GM11168 (cell line): ENCODE results near the gene ALPP.
"Not testable (repeated sequence)": the region's sequence is repeated elsewhere in the genome, so short reads cannot be mapped to it uniquely, and the experiment has no call there.

Experiments used
- in situ Hi-C: fragments of 300-500 bp; cut with MboI; formaldehyde crosslinking; loops from one replicate; pipeline ENCODE4 v1.12.0; 2022; ENCODE audit warnings: low sequenced_read_pairs; ENCODE audit not compliant: unreplicated experiment

ALPP gene

DNA sequence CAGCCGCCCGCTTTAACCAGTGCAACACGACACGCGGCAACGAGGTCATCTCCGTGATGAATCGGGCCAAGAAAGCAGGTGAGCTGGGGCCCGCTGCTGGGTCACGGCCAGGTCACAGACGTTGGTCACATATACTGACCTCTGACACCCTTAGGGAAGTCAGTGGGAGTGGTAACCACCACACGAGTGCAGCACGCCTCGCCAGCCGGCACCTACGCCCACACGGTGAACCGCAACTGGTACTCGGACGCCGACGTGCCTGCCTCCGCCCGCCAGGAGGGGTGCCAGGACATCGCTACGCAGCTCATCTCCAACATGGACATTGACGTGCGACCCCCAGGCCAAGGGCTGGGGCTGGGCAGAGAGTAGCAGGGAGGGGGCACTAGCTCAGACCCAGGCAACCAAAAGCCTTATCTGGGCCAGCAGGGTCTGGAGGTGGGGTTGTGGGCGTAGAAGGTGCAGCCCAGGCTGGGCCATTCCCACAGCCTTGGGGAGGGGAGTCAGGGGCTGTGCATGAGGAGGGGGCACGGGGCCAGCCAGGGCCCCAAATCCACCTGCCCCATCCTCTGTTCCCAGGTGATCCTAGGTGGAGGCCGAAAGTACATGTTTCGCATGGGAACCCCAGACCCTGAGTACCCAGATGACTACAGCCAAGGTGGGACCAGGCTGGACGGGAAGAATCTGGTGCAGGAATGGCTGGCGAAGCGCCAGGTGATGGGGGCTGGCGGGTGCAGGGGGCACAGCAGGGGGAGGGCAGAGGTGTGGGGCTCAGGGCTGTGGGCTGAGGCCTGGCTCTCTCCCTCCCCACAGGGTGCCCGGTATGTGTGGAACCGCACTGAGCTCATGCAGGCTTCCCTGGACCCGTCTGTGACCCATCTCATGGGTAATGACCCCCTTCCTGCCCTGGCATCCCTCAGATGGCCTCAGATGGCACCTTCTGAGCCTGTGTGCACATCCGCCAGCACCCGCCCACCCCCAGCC is 1.3 kb downstream of the ALPP start:
- in situ Hi-C loops = not testable (repeated sequence)

GRCh38 chr2:232381204-232382031 is 2.9 kb downstream of the ALPP start:
- in situ Hi-C loops = not testable (repeated sequence)

GRCh38 chr2:232382331-232383225 is 4.0 kb downstream of the ALPP start:
- in situ Hi-C loops = no loop called here

GRCh38 chr2:232384466-232384865 is 5.9 kb downstream of the ALPP start:
- in situ Hi-C loops = no loop called here

DNA sequence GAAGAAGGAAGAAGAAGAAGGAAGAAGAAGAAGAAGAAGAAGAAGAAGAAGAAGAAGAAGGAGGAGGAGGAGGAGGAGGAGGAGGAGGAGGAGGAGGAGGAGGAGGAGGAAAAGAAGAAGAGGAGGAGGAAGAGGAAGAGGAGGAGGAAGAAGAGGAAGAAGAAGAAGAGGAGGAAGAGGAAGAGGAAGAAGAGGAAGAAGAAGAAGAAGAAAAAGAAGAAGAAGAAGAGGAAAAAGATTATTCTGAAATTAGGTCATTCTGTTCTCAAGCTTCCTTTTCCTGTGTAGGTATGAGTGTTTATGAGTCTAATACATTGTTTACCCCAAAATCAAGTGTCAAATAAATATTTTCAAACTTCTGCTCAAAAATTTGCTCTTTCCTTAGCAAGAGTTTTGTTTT is 6.5 kb downstream of the ALPP start:
- in situ Hi-C loops = not testable (repeated sequence)

DNA sequence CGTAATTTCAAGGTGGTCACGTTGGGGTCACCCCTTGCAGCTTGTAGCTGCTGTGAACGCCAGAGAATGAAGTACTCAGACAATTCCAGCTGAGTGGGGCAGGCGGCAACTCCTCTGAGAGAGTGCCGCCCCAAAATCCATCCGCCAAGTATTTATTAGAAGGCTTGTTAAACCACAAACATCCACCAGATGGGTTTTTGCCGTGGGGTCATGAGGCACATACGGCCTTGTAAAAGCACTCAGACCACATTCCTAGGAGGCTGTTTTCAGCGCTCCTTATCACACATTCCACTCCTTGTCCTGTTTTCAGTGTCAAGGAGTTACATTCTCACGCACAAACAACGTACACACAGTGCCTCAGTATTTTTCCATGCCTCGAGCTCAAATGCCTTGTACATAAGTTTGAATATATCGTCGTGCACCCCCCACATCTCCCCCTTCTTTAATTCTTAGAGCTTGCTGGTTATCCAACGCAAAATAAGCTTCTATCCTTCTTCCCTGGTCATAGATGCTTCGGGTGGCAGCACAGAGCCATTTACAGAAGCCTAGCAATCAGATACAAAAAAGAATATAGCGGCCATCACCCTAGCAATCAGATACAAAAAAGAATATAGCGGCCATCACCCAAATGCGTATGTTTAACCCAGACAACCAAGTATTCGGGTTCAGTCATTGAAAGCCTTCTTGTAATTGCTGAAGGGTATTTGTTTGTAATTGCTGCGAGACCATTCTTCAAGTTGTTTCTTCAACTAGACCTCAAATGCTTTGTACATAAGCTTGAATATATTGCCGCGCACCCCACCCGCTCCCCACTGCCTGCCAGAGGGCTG is 7.3 kb downstream of the ALPP start:
- in situ Hi-C loops = no loop called here

- in situ Hi-C loops = no loop called here
Measured at GRCh38 chr2:232386490-232386739, 7.9 kb downstream of the ALPP start.

DNA sequence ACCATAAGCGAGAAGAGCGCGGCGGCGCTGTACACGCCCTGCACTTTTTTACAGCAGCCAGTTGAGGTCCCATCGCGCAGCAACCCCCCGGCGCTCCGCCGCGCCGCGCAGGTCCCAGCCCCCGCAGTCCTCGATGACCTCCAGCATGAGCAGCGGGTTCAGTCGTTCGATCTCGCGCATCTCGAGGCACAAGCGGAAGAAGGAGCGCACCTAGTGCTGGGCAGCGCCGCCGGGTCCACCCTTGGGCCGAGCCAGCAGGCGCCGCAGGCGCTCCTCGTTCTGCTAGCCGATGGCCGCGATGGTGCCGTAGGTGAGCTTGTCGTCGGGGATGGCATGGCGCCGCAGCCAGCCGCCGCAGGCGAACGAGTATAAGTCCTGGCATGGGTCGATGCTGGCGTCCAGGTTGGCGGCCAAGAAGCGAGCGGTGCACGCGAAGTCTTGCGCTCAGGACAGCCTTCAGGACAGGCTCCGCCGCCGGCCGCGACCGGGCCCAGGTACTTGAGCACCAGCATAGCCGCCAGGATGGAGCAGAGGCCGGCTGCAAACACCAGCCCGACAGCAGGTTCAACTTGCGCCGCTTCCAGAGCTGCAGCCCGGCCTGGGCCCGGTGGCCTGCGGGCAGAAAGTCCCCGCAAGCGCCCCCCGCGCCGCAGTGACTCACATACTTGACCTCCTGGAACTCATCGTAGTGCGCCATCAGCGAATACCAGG is 8.3 kb downstream of the ALPP start:
- in situ Hi-C loops = no loop called here

DNA sequence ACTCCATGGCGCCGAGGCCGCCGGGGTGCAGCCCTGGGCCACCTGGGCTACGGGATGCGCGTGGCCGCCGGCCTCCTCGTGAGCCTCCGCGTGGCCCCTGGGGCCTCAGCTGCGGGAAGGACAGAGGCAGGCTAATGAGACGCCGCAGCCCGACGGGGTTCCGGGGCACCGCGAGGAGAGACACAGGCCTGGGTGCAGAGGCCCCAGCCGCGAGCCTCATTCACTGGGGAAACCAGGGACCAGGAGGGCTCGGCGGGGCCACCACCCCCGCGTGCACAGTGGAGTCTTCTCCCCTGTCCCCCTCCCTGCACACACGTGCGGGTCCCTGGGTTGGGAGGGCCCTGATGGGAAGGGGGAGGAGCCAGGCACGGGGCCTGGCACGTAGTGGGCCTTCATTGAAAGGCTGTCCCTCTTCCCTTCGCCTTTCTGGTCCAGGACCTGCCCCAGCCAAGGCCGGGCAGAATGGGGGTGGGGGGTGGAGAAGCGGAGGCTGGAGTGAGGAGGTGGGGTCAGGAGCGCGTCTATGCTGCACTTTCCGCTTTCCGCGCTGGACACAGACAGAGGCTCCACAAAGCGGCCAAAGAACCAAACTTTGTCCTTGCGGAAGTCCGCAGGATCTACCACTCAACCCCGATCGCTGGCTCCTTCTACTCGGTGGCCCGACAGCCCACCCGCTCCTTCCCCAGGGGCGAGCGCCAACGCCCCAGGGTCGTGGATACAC is 9.1 kb downstream of the ALPP start:
- in situ Hi-C loops = no loop called here

DNA sequence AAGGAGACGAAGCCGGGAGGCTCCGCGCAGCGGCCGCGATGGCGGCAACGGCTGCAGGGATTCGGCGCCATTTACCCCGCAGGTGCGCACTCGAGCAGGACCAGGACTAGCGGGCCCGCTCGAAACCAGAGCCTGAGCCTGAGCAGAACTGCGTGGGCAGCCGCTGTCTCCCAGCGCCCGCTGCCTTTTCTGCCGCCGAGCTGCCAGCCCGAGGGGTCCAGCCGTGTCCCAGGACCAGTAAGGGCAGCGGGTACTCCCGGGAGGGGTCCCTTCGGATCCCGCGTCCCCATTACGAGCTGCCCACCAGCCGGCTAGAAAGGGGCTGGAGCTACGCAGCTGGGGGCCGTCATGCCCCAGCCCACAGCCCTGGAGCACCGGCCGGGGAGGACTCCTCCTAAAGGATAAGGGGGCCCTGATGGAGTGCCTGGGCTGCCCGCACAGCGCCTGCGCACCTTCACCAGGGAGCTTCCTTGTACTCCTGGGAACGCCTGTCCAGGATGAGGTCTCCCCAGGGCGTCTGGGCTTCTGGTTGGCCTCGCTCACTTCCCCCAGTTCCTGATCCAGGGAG is 9.9 kb downstream of the ALPP start:
- in situ Hi-C loops = no loop called here

- in situ Hi-C loops = no loop called here
Measured at GRCh38 chr2:232389327-232389726, 10.8 kb downstream of the ALPP start.

DNA sequence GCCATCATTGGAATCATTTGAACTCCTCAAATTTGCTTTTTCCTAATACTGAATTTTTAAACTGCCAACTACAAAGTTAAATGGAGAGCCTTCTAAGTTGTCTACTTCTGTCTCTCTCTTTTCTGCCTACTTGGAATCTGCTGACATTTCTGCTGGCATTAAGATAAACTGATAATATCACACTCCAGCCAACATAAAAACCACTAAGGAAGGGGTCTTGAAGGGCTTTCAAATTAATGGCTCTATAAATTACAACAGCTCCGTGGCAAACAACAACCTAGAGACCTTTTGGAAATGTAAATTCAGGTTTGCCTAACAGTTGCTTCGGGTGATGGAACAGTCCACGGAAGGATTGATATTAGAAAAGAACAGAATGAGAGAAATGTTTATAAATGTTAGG is 12.1 kb downstream of the ALPP start:
- in situ Hi-C loops = no loop called here

DNA sequence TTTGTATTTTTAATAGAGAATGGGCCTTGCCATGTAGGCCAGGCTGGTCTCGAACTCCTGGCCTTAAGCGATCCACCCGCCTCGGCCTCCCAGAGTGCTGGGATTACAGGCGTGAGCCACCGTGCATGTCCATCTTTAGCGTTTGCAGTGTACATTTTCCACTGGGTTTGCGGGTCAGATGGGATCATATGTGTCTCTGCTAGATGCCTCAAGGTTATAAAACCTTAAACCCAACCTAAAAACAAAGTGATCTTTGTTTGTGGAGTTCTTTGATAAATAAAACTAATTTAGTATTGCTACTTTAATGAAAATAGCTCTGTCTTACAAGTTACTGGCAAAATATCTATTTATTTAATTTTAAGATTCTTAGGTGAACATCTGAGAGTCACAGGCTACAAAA is 15.0 kb downstream of the ALPP start:
- in situ Hi-C loops = no loop called here

DNA sequence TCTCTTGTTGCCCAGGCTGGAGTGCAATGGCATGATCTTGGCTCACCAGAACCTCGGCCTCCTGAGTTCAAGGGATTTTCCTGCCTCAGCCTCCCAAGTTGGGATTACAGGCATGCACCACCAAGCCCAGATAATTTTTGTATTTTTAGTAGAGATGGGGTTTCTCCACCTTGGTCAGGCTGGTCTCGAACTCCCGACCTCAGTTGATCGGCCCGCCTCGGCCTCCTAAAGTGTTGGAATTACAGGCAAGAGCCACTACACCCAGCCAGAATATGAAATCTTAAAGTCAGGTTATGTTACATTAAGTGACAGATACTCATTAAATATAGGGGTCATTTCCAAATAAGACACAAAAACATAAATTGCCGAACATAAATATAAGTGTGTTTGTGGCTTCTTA is 15.9 kb downstream of the ALPP start:
- in situ Hi-C loops = not testable (repeated sequence)

DNA sequence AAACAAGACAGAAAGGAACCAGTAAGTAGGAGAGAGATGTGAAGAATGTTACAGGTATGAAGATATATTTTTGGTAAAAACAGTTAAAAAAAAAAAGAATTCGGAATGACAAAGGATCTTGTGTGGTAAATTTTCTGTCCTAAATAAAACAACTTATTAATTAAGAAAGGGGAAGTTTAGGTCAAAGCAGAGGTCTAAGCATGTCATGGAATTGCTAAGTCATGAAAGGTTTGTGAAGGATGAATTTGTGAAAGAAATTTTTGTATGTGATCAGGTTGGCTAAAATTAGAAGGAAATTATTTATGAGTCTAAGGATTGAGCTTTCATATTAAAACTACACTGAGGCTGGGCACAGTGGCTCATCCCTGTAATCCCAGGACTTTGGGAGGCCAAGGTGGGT is 17.0 kb downstream of the ALPP start:
- in situ Hi-C loops = no loop called here

DNA sequence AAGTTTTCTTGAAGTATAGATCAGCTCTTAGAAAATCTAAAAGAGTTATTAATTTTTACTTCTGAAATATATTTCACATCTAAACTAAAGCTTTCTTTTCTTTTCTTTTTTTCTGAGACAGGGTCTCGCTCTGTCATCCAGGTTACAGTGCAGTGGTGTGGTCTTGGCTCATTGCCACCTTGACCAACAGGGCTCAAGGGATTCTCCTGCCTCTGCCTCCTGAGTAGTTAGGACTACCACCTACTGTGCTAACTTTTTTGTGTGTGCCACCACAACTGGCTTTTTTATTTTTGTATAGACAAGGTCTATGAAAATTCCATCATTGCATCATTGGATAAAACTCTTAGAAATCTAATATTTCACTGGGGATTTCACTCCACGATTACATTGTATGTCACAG is 18.1 kb downstream of the ALPP start:
- in situ Hi-C loops = no loop called here

- in situ Hi-C loops = no loop called here
Measured at GRCh38 chr2:232398293-232399034, 19.9 kb downstream of the ALPP start.
